MM.1S (cell line): Measurements from ENCODE around the gene OCRL.

Experiments
- CTCF ChIP-seq: fragments of 300-600 bp; sonication (generic); IDR thresholded peaks from 2 replicates; pipeline ENCODE4 v1.5.1; 2016; ENCODE audit warnings: antibody characterized with exemption, low read length, mixed read lengths
- EZH2 ChIP-seq: fragments of 300-600 bp; sonication (generic); optimal IDR thresholded peaks from 2 replicates; pipeline ENCODE3; 2017; ENCODE audit warnings: low read depth, mild to moderate bottlenecking, antibody characterized with exemption, low read length, mixed read lengths
- EZH2phosphoT487 ChIP-seq: fragments of 300-600 bp; sonication (generic); IDR thresholded peaks from 2 replicates; pipeline ENCODE4 v1.6.1; 2018; ENCODE audit warnings: antibody characterized with exemption, low read length

GRCh38 chrX:129561453-129561852 is 21.4 kb downstream of the OCRL start:
- TF ChIP-seq CTCF (no peak), EZH2 (no peak), EZH2phosphoT487 (no peak)
